ENCODE results near the gene PCSK5.

PCSK5 gene

GRCh38 chr9:76020652-76021051 lies 130.2 kb downstream of the PCSK5 start:
- no peak for TF ChIP-seq CREB1 (IDR thresholded peaks at IDR 0.05; ENCODE audit: low read depth)
- TF ChIP-seq MAX (IDR thresholded peaks at IDR 0.05): no peak
- TF ChIP-seq REST (IDR thresholded peaks at IDR 0.05; ENCODE audit: low read depth): no peak
- TF ChIP-seq EGR1 (IDR thresholded peaks at IDR 0.05): no peak
- no peak for TF ChIP-seq USF1 (IDR thresholded peaks at IDR 0.05)
- no peak for TF ChIP-seq EP300 (IDR thresholded peaks at IDR 0.05; ENCODE audit: borderline replicate concordance)
- no peak for TF ChIP-seq ZBTB7A (IDR thresholded peaks at IDR 0.05; ENCODE audit: low read depth)
- no peak for TF ChIP-seq TCF12 (IDR thresholded peaks at IDR 0.05; ENCODE audit: low read depth)
- no peak for TF ChIP-seq CEBPB (IDR thresholded peaks at IDR 0.05)
- TF ChIP-seq RAD21 (IDR thresholded peaks at IDR 0.05; ENCODE audit: low read depth): no peak
- no peak for TF ChIP-seq TEAD4 (IDR thresholded peaks at IDR 0.05)
- TF ChIP-seq FOXM1 (IDR thresholded peaks at IDR 0.05; ENCODE audit: borderline replicate concordance, low read depth): no peak
- TF ChIP-seq YY1 (IDR thresholded peaks at IDR 0.05; ENCODE audit: low read depth): no peak
- no peak for TF ChIP-seq TAF1 (IDR thresholded peaks at IDR 0.05; ENCODE audit: low read depth)
- no peak for TF ChIP-seq NFIC (IDR thresholded peaks at IDR 0.05)

GRCh38 chr9:76022317-76022716 lies 131.8 kb downstream of the PCSK5 start:
- no peak for TF ChIP-seq YY1 (IDR thresholded peaks at IDR 0.05; ENCODE audit: low read depth)
- TF ChIP-seq TCF12 (IDR thresholded peaks at IDR 0.05; ENCODE audit: low read depth): no peak
- TF ChIP-seq NFIC (IDR thresholded peaks at IDR 0.05): no peak
- no peak for TF ChIP-seq RAD21 (IDR thresholded peaks at IDR 0.05; ENCODE audit: low read depth)
- TF ChIP-seq REST (IDR thresholded peaks at IDR 0.05; ENCODE audit: low read depth): no peak
- no peak for TF ChIP-seq EP300 (IDR thresholded peaks at IDR 0.05; ENCODE audit: borderline replicate concordance)
- no peak for TF ChIP-seq MAX (IDR thresholded peaks at IDR 0.05)
- no peak for TF ChIP-seq CREB1 (IDR thresholded peaks at IDR 0.05; ENCODE audit: low read depth)
- no peak for TF ChIP-seq EGR1 (IDR thresholded peaks at IDR 0.05)
- no peak for TF ChIP-seq TAF1 (IDR thresholded peaks at IDR 0.05; ENCODE audit: low read depth)
- no peak for TF ChIP-seq USF1 (IDR thresholded peaks at IDR 0.05)
- TF ChIP-seq ZBTB7A (IDR thresholded peaks at IDR 0.05; ENCODE audit: low read depth): no peak
- no peak for TF ChIP-seq TEAD4 (IDR thresholded peaks at IDR 0.05)
- no peak for TF ChIP-seq FOXM1 (IDR thresholded peaks at IDR 0.05; ENCODE audit: borderline replicate concordance, low read depth)
- TF ChIP-seq CEBPB (IDR thresholded peaks at IDR 0.05): no peak

GRCh38 chr9:76023715-76024195 lies 133.3 kb downstream of the PCSK5 start:
- no peak for TF ChIP-seq MAX (IDR thresholded peaks at IDR 0.05)
- TF ChIP-seq NFIC (IDR thresholded peaks at IDR 0.05): no peak
- TF ChIP-seq USF1 (IDR thresholded peaks at IDR 0.05): no peak
- no peak for TF ChIP-seq ZBTB7A (IDR thresholded peaks at IDR 0.05; ENCODE audit: low read depth)
- TF ChIP-seq RAD21 (IDR thresholded peaks at IDR 0.05; ENCODE audit: low read depth): no peak
- TF ChIP-seq TEAD4 (IDR thresholded peaks at IDR 0.05): no peak
- TF ChIP-seq REST (IDR thresholded peaks at IDR 0.05; ENCODE audit: low read depth): no peak
- no peak for TF ChIP-seq TCF12 (IDR thresholded peaks at IDR 0.05; ENCODE audit: low read depth)
- no peak for TF ChIP-seq EGR1 (IDR thresholded peaks at IDR 0.05)
- no peak for TF ChIP-seq TAF1 (IDR thresholded peaks at IDR 0.05; ENCODE audit: low read depth)
- TF ChIP-seq FOXM1 (IDR thresholded peaks at IDR 0.05; ENCODE audit: borderline replicate concordance, low read depth): no peak
- no peak for TF ChIP-seq EP300 (IDR thresholded peaks at IDR 0.05; ENCODE audit: borderline replicate concordance)
- no peak for TF ChIP-seq YY1 (IDR thresholded peaks at IDR 0.05; ENCODE audit: low read depth)
- TF ChIP-seq CREB1 (IDR thresholded peaks at IDR 0.05; ENCODE audit: low read depth): no peak
- no peak for TF ChIP-seq CEBPB (IDR thresholded peaks at IDR 0.05)

All from Ishikawa (cell line).